Uterus (tissue), 2 donors: Measurements from ENCODE around the gene DAB2IP.

ENCODE experiments used
- POLR2A ChIP-seq, 2 donors: fragments of 450-650 bp; IDR thresholded peaks; one replicate each; pipeline ENCODE4 v1.6.1; 2016; ENCODE audit warnings: antibody characterized with exemption in 2 of 2, mild to moderate bottlenecking in 1 of 2, moderate library complexity in 1 of 2
- TF ChIP-seq, protein P1 (sequence below), 4 experiments: fragments of 200-600 bp in 2 of 4; fragments of 450-650 bp in 2 of 4; sonication (generic) in 2 of 4; IDR thresholded peaks; one replicate each; pipeline ENCODE4 v1.5.1; 2016 to 2019; ENCODE audit warnings: antibody characterized with exemption in 4 of 4, mild to moderate bottlenecking in 2 of 4, moderate library complexity in 1 of 4

DNA sequence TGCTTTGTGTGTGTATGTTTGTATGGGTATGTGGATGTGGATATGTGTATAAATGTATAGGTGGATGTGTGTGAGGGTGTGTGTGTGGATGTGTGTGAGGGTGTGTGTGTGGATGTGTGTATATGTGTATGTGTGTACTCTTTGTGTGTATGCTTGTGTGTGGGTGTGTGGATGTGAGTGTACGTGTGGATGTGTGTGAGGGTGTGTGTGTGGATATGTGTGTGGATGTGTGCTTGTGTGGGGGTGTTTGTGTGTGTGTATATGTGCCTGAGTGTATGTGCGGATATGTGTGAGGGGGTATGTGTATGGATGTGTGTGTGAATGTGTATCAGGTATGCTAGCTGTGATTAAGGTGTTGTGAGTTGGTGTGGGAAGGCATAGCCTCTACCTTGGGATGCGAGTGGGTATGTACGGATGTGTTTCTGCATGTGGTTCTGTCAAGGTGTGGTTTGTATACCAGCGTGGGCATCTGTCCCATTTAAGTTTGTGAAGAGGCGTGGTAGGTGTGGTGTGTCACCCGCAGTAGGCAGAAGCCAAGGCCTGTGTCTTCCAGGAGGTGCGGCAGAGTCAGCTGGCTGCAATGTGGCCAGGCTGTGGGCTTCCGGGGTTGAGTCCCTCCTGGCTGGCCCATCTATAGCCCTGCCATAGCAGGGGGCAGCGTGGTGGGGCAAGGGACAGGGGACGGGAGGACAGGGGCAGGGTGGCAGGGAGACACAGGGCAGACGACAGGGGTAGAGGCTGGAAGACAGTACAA, 155.8 kb downstream of the DAB2IP start:
- TF ChIP-seq, protein P1, sequence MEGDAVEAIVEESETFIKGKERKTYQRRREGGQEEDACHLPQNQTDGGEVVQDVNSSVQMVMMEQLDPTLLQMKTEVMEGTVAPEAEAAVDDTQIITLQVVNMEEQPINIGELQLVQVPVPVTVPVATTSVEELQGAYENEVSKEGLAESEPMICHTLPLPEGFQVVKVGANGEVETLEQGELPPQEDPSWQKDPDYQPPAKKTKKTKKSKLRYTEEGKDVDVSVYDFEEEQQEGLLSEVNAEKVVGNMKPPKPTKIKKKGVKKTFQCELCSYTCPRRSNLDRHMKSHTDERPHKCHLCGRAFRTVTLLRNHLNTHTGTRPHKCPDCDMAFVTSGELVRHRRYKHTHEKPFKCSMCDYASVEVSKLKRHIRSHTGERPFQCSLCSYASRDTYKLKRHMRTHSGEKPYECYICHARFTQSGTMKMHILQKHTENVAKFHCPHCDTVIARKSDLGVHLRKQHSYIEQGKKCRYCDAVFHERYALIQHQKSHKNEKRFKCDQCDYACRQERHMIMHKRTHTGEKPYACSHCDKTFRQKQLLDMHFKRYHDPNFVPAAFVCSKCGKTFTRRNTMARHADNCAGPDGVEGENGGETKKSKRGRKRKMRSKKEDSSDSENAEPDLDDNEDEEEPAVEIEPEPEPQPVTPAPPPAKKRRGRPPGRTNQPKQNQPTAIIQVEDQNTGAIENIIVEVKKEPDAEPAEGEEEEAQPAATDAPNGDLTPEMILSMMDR (IDR thresholded peaks at IDR 0.05): no peak
- TF ChIP-seq POLR2A (IDR thresholded peaks at IDR 0.05): no peak
